DMS53 treated with DMSO at 0.1 percent for 48 hours (cell line): ENCODE results near the gene ALDH16A1.
"Not testable (repeated sequence)": the region's sequence is repeated elsewhere in the genome, so short reads cannot be mapped to it uniquely, and the experiment has no call there.

Experiments used
- DNase-seq: peaks from one replicate; lab custom pipeline; 2025; ENCODE audit not compliant: unreplicated experiment; lab: John Stamatoyannopoulos, UW

Gene ALDH16A1

DNA sequence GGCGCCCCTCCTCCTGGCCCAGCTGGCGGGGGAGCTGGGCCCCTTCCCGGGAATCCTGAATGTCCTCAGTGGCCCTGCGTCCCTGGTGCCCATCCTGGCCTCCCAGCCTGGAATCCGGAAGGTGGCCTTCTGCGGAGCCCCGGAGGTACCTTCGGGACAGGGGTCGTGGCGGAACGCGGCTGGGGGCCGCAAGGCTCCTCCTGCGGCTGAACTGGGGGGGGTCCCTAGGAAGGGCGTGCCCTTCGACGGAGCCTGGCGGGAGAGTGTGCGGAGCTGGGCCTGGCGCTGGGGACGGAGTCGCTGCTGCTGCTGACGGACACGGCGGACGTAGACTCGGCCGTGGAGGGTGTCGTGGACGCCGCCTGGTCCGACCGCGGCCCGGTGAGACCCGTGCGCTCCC, 8.6 kb downstream of the ALDH16A1 start:
- no peak for DNase-seq

DNA sequence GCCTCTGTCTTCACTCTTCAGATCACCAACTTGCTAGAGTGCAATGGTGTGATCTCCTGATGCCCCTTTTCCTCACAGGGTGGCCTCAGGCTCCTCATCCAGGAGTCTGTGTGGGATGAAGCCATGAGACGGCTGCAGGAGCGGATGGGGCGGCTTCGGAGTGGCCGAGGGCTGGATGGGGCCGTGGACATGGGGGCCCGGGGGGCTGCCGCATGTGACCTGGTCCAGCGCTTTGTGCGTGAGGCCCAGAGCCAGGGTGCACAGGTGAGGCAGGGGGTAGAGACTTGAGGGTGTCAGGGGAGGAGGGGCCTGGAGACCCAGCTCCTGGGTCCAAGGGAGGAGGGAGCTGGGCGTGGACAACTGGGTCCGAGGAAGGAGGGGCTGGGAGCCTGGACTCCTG, 9.5 kb downstream of the ALDH16A1 start:
- DNase-seq, result no peak

DNA sequence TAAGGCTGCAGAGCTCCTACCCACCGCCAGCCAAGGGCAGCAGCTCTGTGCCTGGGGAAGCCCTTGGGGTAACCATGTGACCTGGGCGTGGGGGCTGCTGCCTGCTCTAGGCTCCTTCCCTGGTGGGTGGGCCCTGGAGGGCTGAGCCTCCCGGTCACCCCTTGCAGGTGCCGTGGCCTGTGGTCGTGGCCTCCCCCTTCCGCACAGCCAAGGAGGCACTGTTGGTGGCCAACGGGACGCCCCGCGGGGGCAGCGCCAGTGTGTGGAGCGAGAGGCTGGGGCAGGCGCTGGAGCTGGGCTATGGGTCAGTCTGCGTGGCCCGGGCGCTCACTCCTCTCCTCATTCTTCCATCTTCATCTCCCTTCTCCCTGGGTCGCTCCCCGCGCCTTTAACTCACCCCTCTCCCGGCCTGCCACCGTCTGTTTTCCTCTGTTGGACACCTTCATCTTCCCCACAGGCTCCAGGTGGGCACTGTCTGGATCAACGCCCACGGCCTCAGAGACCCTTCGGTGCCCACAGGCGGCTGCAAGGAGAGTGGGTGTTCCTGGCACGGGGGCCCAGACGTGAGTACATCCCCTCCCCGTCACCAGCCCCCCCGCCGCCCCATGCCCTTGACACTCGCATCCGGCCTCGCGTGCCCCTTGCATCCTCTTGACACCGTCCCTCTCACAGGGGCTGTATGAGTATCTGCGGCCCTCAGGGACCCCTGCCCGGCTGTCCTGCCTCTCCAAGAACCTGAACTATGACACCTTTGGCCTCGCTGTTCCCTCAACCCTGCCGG, 11.1 kb downstream of the ALDH16A1 start:
- DNase-seq, result no peak

DNA sequence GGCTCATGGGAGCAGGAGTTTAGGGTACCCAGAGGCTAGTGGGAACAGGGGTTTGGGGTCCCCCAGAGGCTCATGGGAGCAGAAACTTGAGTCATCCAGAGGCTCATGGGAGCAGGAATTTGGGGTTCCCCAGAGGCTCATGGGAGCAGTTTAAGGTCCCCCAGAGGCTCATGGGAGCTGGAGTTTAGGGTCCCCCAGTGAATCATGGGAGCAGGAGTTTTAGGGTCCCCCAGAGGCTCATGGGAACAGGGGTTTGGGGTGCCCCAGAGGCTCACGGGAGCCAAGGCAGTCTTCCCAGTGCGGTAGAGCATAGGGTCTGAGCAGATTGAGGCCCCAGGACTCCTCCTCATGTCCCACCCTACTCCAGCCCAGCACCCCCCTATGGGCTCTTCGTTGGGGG, 12.3 kb downstream of the ALDH16A1 start:
- no peak for DNase-seq

DNA sequence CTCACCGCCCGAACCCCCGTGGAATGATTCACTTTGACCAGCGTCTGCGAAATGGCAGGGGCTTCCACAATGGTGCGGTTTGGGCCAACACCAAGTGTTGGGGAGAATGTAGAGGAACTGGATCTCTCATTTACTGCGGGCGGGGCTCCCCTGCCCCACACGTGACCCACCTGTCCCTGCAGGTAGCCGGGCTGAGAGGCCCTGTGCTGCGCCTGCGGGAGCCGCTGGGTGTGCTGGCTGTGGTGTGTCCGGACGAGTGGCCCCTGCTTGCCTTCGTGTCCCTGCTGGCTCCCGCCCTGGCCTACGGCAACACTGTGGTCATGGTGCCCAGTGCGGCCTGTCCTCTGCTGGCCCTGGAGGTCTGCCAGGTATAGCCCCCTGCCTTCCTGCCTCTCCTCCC, 15.2 kb downstream of the ALDH16A1 start:
- DNase-seq, result no peak

DNA sequence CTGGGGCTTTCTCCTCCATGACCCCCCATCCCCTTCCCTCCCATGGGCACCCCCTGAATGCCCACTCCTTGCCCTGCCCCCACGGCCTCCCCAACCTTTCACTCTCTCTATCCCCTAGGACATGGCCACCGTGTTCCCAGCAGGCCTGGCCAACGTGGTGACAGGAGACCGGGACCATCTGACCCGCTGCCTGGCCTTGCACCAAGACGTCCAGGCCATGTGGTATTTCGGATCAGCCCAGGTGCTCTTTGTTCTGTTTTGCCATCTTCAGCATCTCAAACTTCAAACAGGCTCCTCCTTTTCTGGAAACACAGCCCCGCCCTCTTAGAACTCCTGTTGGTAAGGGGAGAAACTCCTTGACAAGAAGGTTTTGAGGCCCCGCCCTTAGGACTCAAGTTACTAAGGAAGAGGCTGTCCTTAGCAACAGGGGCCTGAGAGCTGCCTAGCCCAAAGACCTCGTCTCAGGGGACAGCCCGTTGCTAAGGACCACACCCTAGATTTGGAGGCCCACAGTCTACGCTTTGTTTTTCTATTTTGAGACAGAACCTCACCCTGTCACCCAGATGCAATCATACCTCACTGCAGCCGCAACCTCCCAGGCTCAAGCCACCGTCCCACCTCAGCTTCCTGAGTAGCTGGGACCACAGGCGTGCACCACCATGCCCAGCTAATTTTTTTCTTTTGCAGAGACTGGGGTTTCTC, 15.9 kb downstream of the ALDH16A1 start:
- DNase-seq, result no peak

DNA sequence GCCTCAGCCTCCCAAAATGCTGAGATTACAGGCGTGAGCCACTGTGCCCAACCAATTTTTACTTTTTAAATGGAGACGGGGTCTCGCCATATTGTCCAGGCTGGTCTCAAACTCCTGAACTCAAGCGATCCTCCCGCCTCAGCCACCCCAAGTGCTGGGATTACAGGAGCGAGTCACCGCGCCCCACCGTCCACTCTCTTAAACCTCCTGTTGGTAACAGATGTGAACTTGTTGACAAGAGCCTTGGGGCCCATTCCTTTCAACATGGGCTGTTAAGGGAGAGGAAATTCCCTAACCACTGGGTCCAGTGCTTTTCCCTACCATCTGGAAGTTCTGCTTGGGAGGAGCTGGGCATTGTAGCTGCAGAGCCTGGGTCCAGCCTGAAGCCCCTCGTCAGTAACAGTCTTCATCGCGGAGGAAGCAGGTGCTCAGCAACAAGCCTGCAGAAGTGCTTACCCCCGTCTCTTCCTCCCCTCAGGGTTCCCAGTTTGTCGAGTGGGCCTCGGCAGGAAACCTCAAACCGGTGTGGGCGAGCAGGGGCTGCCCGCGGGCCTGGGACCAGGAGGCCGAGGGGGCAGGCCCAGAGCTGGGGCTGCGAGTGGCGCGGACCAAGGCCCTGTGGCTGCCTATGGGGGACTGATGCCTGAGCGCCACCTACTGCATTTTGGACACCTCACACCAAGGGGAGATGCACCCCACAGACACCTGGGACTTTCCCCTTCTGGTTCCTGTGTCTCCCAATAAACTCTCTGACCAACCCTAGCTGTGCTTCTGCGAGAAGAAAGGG, 17.0 kb downstream of the ALDH16A1 start:
- DNase-seq, result no peak

DNA sequence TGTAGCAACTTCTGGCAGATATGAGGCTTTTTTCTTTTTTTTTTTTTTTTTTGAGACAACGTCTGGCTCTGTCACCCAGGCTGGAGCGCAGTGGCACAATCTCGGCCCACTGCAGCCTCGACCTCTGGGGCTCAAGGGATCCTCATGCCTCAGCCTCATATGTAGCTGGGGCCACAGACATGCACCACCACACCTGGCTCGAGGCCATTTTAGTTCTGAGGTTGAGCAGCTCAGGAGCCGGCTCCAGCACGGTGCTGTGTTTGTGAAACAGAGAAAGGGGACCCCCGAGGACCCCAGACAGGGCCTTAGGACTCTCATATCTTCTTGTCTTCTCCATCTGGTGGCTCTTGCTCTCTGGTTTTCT, 17.6 kb downstream of the ALDH16A1 start:
- DNase-seq, result no peak

DNA sequence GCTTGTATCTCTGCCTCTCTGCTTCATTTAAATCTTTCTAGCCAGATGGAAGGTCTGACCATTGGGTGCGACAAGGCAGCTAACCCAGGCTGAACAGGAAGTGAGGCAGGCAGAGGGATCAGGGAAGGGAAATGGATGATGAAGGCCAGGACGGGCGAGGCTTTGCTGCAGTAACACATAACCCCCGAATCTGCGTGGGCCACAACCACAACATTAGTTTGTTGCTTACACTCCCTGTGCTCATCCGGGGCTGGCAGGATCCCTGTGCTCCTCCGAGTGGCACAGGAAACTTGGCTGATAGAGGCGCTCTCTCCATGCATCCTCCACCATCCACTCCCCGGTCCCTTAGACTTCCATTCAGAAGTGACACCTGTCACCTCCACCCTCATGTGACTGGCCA, 19.9 kb downstream of the ALDH16A1 start:
- DNase-seq, result no peak

DNA sequence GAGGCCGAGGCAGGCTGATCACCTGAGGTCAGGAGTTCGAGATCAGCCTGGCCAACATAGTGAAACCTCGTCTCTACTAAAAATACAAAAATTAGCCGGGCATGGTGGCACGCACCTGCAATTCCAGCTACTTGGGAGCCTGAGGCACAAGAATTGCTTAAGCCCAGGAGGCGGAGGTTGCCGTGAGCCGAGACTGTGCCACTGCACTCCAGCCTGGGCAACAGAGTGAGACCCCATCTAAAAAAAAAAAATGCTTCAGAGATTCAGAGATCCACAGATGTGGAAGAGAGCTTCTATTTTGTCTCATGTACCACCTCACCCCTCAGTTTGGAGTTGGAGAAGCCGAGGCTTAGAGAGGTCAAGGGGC, 20.5 kb downstream of the ALDH16A1 start:
- not testable (repeated sequence) for DNase-seq

DNA sequence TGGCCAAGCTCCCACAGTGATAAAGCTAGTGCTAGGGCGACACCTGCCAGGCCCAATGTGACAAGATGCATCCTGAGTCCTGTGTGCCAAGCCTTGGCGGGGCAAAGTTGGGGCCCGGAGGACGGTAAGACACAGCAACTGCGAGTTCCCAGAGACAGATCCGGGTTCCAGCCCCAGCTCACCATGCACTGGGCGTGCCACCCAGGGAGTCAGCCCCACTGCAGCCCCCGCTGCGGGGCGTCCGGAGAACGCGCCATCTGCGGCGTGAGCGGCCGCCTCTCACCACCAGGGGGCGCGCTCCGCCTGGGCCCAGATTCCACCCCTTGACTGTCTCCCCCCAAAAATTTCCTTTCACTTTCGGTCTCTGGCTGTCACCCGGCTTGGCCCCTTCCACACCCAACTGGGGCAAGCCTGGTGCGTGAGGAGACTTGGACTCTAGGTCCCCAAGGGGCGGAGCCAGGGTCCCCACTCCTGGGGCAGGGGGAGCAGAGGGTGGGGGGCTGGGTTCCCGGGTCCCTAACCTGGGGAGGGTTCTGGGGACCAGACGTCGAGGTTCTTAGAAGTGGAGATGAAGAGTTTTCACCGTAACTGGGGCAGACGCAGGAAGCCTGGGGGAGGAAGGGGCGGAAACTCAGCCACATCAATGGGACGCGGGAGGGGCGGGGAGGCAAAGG, 21.0 kb downstream of the ALDH16A1 start, which contains the start of gene FLT3LG:
TSS of gene FLT3LG (plus strand) at position 348 of the 674 bp plus-strand sequence. CDS start 425 bp downstream, outside the sequence.
- peak; percentile 28 for DNase-seq

DNA sequence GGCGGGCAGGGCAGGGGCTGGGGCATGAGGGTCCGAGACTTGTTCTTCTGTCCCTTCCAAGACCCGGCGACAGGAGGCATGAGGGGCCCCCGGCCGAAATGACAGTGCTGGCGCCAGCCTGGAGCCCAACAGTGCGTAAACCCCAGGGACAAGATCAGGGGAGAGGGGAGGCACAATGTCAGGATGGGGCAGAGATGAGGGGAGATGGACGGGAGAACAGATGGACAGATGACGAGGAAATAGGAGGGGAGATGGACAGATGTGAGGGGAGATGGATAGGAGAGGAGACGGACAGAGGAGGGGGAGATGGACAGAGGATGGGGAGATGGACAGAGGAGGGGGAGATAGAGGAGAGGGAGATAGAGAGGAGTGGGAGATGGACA, 21.5 kb downstream of the ALDH16A1 start:
- DNase-seq, result no peak

DNA sequence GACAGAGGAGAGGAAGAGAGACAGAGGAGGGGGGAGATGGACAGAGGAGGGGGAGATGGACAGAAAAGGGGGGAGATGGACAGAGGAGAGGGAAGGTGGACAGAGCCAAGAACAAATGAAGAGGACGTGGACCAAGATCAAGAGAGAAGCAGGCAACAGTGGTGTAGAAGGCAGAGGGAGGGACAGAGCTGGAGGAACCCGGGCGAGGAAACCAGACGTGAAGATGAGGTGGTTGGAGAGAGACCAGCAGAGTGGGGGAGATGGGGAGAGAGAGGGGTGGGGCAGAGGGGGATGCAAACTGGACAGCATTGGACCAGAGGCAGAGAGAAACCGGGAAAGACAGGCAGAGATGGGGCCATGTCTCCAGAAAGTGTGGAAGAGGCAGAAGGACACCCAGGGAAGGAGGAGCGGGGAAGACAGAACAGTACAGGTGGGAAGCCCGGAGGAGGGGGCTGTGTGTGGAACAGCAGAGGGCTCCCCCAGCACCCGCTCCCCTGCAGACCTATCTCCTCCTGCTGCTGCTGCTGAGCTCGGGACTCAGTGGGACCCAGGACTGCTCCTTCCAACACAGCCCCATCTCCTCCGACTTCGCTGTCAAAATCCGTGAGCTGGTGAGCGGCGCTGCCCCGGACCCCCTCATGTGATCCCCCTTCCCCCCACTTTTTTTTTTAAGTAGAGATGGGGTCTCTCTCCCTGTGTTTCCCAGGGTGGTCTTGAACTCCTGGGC, 22.3 kb downstream of the ALDH16A1 start:
- DNase-seq, result no peak

DNA sequence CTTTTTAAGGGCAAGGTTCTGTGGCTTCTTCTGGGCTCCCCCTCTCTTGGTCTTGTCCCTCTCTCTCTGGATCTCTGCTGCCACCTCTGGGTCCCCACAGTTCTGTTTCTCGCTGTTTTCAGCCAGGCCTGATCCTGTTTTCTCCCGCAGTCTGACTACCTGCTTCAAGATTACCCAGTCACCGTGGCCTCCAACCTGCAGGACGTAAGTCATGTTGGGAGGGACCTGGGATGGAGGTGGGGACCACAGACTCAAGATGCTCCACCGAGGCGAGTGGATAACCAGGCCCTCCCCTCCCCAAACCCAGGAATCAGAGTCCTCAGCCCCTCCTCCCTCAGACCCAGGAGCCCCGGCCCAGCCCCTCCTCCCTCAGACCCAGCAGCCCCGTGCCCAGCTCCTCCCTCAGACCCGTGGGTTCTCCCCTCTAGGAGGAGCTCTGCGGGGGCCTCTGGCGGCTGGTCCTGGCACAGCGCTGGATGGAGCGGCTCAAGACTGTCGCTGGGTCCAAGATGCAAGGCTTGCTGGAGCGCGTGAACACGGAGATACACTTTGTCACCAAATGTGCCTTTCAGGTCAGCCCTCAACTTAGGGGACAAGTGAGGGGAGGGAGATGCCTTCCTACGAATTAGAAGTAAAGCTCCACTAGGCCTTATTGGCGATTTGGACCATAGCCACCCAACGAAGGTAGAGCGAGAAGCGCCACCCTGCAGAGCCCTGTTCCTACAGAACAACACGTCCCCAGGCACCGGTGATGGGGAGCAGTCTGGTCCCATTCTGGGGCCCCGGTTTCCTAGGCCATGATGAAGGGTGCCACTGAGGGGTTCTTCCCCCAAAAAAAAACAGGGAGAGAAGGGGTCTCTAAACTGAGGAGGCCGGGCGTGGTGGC, 23.2 kb downstream of the ALDH16A1 start:
- peak; percentile 22 for DNase-seq

DNA sequence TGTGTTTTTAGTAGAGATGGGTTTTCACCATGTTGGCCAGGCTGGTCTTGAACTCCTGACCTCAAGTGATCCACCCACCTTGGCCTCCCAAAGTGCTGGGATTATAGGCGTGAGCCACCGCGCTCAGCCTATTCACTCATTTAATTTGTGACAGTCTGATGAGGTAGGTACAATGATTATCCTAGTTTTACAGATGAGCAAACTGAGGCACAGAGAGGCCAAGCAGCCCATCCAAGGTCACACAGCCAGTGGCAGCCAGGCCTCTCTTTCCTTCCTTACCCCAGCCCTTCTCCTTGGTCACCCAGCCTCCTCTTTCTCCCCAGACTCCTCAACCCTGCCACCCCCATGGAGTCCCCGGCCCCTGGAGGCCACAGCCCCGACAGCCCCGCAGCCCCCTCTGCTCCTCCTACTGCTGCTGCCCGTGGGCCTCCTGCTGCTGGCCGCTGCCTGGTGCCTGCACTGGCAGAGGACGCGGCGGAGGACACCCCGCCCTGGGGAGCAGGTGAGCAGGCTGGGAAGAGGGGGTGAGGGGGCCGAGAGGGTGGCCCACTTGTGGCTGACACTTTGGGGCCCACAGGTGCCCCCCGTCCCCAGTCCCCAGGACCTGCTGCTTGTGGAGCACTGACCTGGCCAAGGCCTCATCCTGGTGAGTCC, 27.1 kb downstream of the ALDH16A1 start:
- no peak for DNase-seq

DNA sequence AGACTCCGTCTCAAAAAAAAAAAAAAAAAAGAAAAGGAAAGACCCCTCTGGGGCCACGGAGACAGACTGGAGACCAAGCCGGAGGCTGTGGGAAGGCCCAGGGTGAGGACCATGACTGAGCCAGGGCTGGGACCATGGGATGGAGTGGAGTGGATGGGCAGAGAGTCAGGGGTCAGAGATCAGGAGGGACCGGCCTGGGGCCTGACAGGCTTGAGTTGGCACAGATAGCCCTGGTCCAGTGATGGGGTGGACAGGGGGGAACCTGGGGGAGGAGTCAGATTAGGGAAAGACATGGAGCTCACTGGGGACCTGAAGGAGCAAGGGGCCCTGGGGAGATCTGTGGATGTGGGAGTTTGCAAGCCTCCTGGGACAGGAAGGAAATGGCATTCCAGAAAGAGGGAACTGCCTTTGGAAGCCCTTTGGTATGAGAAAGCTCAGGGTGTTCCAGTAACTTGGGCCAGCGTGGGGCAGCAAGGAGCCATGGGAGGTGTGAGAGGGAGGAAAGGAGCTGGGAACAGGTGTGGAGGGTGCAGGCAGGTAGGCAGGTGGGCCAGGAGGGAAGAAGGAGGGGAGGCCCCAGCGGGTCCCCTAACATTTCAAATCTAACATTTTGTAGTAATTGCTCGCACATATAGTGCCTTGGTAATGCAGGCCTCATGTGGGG, 28.1 kb downstream of the ALDH16A1 start:
- DNase-seq, result no peak

DNA sequence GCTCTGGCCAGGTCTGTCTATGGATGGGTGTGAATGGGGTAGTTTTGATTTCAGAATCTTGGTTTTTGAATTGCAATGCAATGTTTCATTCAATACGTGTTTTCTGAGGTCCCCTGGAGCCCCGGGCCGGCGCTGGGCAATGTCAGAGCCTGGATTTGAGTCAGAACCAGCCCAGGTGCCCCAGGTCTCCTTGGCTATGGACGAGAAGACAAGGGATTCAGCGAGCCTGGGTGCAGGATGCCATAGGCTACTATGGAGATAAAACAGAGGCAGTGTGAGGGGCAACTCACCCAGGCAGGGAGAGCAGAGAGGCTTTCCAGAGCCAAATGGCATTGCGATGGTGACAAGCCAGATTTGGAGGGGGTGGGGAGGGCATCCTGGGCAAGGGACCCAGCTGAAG, 33.2 kb downstream of the ALDH16A1 start:
- DNase-seq, result no peak

DNA sequence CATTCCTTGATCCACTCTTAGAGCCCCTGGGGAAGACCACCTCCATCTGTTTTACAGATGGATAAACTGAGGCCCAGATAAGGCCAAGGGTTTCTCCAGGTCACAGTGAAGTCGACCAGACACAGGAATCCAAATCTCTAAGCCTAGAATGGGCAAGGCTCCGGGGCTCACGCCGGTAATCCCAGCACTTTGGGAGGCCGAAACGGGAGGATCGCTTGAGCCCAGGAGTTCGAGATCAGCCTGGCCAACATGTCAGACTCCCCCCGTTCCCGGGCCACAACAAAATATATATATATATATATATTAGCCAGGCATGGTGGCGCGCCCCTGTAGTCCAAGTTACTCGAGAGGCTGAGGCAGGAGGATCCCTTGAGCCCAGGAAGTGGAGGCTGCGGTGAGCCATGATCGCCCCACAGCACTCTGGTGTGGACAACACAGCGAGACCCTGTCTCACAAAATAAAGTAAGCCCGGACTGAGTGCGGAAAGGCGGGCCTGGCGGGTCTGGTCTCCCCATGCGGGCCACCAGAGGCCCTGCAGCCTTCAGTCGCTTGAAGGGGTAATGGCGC, 33.8 kb downstream of the ALDH16A1 start:
- no peak for DNase-seq
